Astrocyte of the cerebellum (primary cell): ENCODE data around the gene AQP12B.

Source experiments
- DNase-seq: peaks from one replicate; pipeline ENCODE4 v3.0.0-alpha.2; 2011; ENCODE audit warnings: low read depth
- H3K4me3 ChIP-seq: 2 replicates; pipeline ENCODE4 v1.5.1; 2011; ENCODE audit warnings: mild to moderate bottlenecking, low read depth, low read length, moderate library complexity
- in situ Hi-C: cut with HindIII; loops from 2 replicates; pipeline ENCODE4 v1.10.0; 2017; ENCODE audit warnings: low sequenced_read_pairs
- TF ChIP-seq, protein P1 (sequence below): IDR thresholded peaks from 2 replicates; pipeline ENCODE4 v1.5.1; 2012; ENCODE audit warnings: low read length, low read depth, moderate library complexity, mild to moderate bottlenecking; ENCODE audit errors: missing control alignments

The AQP12B gene

DNA sequence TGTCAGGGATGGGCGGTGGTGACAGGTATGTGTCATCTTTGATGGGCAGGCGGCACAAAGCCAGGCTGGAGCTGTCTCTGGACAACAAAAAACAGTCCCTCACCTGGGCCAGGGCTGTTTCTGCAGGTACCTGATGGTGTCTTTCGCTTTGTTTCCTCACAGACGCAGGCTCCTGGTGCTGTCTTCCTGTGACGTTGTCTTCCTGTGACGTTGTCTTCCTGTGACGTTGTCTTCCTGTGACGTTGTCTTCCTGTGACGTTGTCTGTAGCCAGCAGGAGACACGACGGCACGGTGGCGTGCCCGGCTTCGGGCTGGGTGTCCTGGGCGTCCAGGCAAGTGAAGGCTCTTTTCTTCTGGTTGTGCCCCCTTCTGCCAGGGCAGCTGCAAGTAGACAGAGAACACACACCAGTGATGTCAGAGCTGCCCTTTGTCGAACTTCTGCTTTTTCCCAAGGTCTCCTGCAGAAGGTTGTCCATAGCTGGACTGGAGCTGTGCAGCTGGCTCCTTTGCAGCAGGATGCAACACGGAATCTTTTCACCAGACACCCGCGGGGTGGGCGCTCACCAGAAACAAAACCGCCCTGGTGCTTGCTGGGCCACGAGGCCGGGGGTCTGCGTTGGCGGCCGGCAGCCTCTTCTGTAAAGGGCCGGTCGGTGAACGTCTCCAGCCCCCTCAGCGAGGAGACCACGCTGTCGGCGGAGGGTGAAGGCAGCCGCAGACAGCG is 36.3 kb downstream of the AQP12B start:
- no peak for DNase-seq
- TF ChIP-seq, protein P1, sequence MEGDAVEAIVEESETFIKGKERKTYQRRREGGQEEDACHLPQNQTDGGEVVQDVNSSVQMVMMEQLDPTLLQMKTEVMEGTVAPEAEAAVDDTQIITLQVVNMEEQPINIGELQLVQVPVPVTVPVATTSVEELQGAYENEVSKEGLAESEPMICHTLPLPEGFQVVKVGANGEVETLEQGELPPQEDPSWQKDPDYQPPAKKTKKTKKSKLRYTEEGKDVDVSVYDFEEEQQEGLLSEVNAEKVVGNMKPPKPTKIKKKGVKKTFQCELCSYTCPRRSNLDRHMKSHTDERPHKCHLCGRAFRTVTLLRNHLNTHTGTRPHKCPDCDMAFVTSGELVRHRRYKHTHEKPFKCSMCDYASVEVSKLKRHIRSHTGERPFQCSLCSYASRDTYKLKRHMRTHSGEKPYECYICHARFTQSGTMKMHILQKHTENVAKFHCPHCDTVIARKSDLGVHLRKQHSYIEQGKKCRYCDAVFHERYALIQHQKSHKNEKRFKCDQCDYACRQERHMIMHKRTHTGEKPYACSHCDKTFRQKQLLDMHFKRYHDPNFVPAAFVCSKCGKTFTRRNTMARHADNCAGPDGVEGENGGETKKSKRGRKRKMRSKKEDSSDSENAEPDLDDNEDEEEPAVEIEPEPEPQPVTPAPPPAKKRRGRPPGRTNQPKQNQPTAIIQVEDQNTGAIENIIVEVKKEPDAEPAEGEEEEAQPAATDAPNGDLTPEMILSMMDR: no peak
- no peak overlapping the region for H3K4me3 ChIP-seq
- in situ Hi-C loops: no loop called here

DNA sequence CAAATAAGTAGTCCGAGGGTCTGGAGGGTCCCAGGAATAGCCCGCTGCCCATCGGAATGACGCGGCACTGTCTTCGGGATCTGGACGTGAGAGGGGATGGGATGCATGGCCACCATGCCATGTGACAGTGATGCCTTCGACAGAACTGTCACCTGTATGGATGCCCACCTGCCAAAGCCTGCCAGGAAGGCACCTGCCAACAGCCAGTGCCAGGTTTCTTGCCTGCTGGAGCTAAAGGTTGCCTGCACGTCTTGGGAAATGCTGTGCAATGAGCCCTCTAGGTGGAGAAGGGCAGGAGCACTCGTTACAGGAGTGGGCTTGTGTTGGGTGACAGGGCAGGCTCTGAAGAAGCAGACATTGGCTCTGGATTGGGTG is 36.9 kb downstream of the AQP12B start:
- H3K4me3 ChIP-seq: no peak overlapping the region
- in situ Hi-C loops: no loop called here
- DNase-seq: no peak
- TF ChIP-seq, protein P1: no peak

- in situ Hi-C loops: no loop called here
- TF ChIP-seq, protein P1: no peak
- H3K4me3 ChIP-seq: no peak overlapping the region
- no peak for DNase-seq
These were observed 37.3 kb downstream of the AQP12B start for GRCh38 chr2:240645346-240645745.

DNA sequence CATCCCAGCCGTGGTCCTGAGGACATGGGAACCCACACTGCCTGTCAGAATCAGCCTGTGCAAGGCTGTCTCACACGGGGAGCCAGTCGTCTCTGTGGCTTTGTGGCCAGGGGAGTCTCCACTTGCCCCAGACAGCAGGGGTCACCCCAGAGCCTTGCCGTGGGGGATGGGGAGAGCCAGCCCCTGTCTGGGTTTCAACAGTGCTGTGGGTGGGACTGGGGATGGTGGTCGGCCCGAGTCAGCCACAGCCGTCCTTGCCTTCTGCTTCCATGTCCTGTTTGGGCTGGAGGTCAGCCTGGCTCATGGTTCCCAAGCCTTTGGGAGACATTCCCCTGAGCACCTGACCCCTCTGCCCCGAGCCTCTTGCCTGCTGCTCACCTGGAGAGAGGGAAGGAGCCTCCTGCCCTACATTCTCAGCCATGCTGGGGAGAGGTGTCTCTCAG is 37.8 kb downstream of the AQP12B start:
- in situ Hi-C loops: no loop called here
- H3K4me3 ChIP-seq: no peak overlapping the region
- DNase-seq: no peak
- TF ChIP-seq, protein P1: no peak

GRCh38 chr2:240644171-240644651 is 38.5 kb downstream of the AQP12B start:
- in situ Hi-C loops: no loop called here
- TF ChIP-seq, protein P1: no peak
- DNase-seq: no peak
- H3K4me3 ChIP-seq: no peak overlapping the region

GRCh38 chr2:240643811-240644150 is 38.9 kb downstream of the AQP12B start:
- H3K4me3 ChIP-seq: no peak overlapping the region
- in situ Hi-C loops: no loop called here
- no peak for DNase-seq

More at GRCh38 chr2:240643811-240644150, 38.9 kb downstream of the AQP12B start:
- TF ChIP-seq, protein P1: no peak
